ENCODE measurements around the gene MAN1C1.

MAN1C1 gene

DNA sequence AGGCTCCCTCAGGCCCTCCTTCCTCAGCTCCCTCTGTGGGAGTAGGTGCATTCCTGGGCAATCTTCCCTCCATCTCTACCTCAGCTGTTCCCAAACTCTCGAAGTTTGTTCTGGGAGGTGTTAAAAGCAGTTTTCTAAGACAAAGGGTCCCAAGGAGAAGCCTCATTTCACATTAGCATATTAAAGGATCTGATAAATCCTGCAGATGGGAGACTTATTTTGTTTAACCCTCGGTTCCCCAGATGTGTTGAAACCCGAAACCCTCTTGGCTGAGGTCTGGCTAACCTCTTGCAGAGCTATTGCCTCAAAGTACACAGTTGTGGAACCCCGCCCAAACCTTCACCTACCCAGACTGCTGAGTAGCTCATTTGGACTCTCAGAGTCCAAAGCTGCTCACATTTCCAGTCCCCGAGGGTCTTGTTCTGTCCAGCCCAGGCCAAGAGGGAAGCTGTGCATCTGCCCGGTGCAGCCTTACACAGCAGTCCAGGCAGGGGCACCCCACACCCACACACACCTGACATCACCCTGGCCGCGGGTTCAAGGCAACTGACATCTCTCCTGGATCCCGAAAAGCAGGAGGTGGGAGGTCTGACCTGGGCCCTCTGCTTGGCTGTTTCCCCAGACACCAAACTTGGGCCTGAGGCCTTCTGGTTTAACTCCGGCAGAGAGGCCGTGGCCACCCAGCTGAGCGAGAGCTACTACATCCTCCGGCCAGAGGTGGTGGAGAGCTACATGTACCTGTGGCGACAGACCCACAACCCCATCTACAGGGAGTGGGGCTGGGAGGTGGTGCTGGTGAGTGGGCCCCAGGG is 163.9 kb downstream of the MAN1C1 start:
- Mint-ChIP-seq H3K27me3 (no peaks in the 10 kb centered on the region), H3K4me1 (peaks cover 29% of the 10 kb centered on the region), H3K27ac (no peak overlapping the region), H3K36me3 (peaks cover 39% of the 10 kb centered on the region), H3K4me3 (no peak overlapping the region), H3K9me3 (no peaks in the 10 kb centered on the region)
- DNase-seq, result no peak
- CTCF ChIA-PET, result interaction anchor here (2.1 kb wide), 1 partner anchor 15 kb away, joined by 6 read pairs; no protein-coding TSS in a partner anchor

DNA sequence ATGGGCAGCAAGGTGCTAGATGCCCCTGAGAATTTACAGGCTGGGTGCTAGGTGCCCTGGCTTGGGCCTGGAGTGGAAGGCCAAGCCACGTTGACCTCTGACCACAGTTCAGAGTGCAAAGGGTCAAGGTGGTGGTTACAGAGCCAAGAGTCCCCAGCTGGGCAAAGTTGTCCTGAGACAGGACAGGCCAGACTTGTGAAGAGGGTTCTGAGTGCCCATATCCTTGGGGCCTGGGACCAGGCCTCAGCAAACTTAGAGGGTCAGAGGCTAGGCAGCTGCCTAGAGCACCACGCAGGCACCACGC is 164.5 kb downstream of the MAN1C1 start:
- H3K36me3 Mint-ChIP-seq, result peaks cover 38% of the 10 kb centered on the region
- H3K4me3 Mint-ChIP-seq, result no peak overlapping the region
- H3K27ac Mint-ChIP-seq, result no peak overlapping the region
- peaks cover 24% of the 10 kb centered on the region for H3K4me1 Mint-ChIP-seq
- CTCF ChIA-PET, result no interaction called here
- H3K27me3 Mint-ChIP-seq, result no peaks in the 10 kb centered on the region
- DNase-seq, result no peak
- H3K9me3 Mint-ChIP-seq, result no peaks in the 10 kb centered on the region

DNA sequence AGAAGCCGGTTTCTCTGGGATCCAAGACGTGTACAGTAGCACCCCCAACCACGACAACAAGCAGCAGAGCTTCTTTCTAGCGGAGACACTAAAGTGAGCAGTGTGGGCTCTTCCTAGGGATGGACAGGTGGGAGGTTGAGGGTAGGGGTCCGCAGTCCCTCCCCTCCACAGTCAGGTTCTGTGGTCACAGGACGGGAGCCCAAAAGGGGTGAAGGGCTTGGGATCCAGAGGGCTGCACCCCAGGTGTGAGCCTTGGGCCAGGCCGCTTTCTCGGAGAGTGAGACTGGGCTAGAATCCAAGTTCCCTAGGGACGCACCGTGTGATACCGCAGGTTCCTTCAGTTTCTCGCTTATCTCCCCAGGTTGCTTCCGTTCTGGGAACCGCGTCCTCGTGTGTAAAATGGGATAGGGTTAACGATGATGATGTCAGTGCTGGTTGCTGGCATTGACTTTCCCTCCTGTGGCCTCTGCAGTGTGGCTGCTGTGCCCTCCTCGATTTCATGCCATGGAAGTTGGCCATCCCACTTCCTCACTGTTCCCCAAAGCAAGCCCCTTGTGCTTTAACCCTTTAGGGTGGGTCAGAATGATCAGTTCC is 166.1 kb downstream of the MAN1C1 start:
- H3K9me3 Mint-ChIP-seq, result no peaks in the 10 kb centered on the region
- H3K27ac Mint-ChIP-seq, result no peak overlapping the region
- H3K4me3 Mint-ChIP-seq, result no peak overlapping the region
- H3K4me1 Mint-ChIP-seq, result peaks cover 12% of the 10 kb centered on the region
- DNase-seq, result no peak
- no peaks in the 10 kb centered on the region for H3K27me3 Mint-ChIP-seq
- CTCF ChIA-PET, result no interaction called here
- peaks cover 38% of the 10 kb centered on the region for H3K36me3 Mint-ChIP-seq

DNA sequence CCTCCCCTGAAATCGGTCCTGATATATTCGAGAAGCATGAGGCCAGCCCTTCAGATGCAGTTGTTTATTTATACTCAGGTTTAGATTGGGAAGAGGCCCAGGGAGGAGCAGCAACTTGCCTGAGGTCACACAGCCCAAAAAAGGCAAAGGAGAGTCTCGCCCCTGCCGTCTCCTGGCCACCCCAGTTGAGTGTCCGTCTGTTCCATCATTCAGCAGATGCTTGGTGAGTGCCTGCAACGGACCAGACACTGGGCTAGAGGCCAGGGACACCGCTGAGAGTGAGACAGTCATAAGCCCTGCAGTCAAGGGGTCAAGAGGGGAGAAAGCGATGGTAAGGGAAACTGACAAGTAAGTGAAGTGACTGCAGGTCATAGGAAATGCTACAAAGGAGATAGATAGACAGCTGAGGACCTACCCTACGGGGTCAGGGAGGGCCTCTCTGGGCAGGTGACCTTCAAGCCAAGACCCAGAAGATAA is 168.0 kb downstream of the MAN1C1 start:
- Mint-ChIP-seq H3K27me3 (no peaks in the 10 kb centered on the region), H3K4me1 (peaks cover 2% of the 10 kb centered on the region), H3K27ac (no peak overlapping the region), H3K36me3 (peaks cover 30% of the 10 kb centered on the region), H3K4me3 (no peak overlapping the region), H3K9me3 (no peaks in the 10 kb centered on the region)
- CTCF ChIA-PET, result no interaction called here
- no peak for DNase-seq

DNA sequence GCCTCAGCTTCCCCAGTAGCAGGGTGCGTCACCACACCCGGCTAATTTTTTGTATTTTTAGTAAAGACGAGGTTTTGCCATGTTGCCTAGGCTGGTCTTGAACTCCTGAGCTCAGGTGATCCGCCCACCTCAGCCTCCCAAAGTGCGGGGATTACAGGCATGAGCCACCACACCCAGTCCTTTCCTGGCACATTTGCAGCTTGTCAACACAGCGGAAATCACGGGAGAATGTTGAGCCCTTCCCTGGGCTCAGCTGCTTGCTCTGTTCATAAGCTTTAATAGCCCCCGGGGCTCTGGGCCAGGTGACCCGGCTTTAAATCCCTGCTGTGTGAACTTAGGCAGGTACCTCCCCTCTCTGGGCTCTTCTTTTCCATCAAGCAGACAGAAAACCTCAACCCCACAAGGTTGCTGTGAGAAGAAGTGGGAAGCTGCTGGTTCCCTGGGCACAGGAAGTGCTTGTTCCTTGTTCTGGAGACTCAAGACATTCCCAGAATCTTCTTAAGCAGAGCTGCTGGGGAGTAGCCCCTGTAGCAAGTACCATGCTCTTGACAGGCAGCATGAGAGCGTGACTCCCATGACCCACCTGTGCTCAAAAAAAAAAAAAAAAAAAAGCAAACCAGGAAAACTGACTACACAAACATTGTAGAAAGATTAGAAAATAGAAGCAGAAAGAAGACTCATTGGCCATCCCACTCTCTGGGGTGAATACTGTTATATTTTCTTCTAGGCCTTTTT is 168.9 kb downstream of the MAN1C1 start:
- Mint-ChIP-seq H3K9me3 (no peaks in the 10 kb centered on the region), H3K27ac (no peak overlapping the region), H3K4me3 (no peak overlapping the region), H3K27me3 (no peaks in the 10 kb centered on the region), H3K36me3 (peaks cover 33% of the 10 kb centered on the region), H3K4me1 (peaks cover 2% of the 10 kb centered on the region)
- CTCF ChIA-PET, result no interaction called here
- no peak for DNase-seq

DNA sequence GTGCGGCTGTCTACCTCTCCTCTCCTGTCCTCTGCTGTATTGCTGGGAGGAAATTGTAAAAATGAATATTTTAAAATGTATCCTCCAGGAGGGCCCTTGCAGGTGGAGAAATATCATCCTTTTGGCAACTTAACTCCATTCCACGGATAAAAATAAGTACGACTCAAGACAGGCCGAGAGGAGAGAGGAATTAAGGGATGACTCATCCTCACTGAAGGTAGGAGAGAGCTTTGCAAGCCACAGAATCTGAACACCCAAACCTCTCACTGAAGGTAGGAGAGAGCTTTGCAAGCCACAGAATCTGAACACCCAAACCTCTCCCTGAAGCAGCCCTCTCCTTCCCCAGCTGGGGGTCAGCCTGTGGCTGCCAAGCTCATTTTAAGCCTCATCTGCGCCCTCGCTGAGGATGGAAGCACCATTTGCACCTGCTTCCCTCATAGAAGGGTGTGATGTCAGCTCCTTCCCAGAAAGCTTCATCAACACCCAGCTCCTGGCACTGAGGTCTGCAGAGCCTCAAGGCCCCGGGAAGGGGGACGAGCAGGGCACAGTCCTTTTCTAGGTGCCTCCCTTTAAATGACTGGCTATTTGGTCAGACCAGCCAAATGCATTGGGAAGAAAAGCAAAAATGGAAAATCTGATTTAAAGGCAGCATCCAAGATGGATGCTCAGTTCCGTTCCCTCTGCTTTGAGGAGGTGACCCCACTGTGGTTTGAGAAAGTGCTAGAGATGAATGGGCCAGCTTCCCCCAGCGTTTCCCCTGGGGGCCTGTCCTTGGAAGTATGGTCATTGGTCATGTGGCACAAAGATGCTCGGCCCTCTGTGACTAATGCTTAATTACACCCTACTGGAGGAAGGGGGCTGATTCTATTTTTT is 170.5 kb downstream of the MAN1C1 start:
- H3K27ac Mint-ChIP-seq, result no peak overlapping the region
- no peaks in the 10 kb centered on the region for H3K9me3 Mint-ChIP-seq
- peaks cover 35% of the 10 kb centered on the region for H3K36me3 Mint-ChIP-seq
- no peak overlapping the region for H3K4me3 Mint-ChIP-seq
- peaks cover 3% of the 10 kb centered on the region for H3K27me3 Mint-ChIP-seq
- CTCF ChIA-PET, result interaction anchor here (1.1 to 1.6 kb wide), 3 partner anchors 10 to 179 kb away, joined by 3 to 5 read pairs (median 4); no protein-coding TSS in a partner anchor
- no peak for DNase-seq
- peaks cover 2% of the 10 kb centered on the region for H3K4me1 Mint-ChIP-seq

DNA sequence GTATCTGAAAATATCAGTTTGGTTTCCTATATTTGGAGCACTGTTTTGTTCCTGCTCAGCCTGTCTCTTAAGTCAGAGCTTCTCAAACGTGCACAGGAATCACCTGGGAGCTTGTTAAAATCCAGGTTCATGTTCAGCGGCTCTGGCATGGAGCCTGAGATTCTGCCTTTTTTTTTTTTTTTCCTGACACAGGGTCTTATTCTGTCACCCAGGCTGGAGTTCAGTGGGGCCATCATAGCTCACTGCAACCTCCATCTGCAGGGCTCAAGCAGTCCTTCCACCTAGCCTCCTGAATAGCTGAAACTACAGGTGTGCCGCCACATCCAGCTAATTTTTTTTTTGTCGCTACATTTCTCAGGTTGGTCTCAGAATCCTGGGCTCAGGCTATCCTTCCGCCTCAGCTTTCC is 171.2 kb downstream of the MAN1C1 start:
- peaks cover 33% of the 10 kb centered on the region for H3K36me3 Mint-ChIP-seq
- H3K27me3 Mint-ChIP-seq, result peaks cover 3% of the 10 kb centered on the region
- H3K27ac Mint-ChIP-seq, result no peak overlapping the region
- H3K9me3 Mint-ChIP-seq, result no peaks in the 10 kb centered on the region
- DNase-seq, result no peak
- H3K4me1 Mint-ChIP-seq, result peaks cover 2% of the 10 kb centered on the region
- CTCF ChIA-PET, result interaction anchor here (1.1 to 1.6 kb wide), 3 partner anchors 10 to 179 kb away, joined by 3 to 5 read pairs (median 4); no protein-coding TSS in a partner anchor
- H3K4me3 Mint-ChIP-seq, result no peak overlapping the region

DNA sequence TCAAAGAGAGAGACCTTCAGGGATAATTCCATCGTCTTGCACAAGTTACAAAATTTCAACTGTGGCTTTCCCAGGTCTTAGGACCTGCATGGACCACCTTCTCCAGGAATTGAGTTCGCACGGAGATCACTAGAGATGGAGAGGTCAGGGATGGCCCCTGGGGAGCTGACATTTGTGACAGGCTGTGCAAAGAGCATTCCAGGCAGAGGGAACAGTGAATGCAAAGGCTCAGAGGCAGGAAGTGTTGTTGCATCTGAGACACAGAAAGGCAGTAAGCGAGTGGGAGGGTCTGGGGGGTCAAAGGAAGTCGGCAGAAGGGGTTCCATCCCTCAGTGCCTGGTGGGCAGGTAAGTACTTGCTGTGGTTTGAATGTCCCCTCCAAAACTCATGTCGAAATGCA is 173.9 kb downstream of the MAN1C1 start:
- peaks cover 13% of the 10 kb centered on the region for H3K4me1 Mint-ChIP-seq

DNA sequence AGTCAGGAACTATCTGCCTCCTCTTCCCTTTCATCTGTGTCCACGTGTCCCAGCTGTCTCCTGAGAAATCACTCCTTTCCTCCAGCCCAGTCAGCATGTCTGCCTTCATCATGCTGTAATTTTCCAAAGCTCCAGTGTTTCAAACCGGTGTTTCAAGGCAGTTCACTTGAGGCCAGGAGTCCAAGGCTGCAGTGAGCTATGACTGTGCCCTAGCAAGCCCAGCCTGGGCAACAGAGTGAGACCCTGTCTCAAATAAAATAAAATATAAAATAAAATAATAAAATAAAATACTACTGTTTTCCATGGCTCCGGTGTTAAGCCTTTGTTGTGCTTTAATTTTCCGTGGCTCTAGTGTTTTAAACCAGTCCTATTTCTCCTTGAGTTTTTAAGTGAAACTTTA is 175.5 kb downstream of the MAN1C1 start:
- peaks cover 15% of the 10 kb centered on the region for H3K36me3 Mint-ChIP-seq
- H3K9me3 Mint-ChIP-seq, result no peaks in the 10 kb centered on the region
- no peak overlapping the region for H3K27ac Mint-ChIP-seq
- no peak overlapping the region for H3K4me3 Mint-ChIP-seq
- no peak for DNase-seq
- H3K27me3 Mint-ChIP-seq, result peaks cover 7% of the 10 kb centered on the region
- peaks cover 28% of the 10 kb centered on the region for H3K4me1 Mint-ChIP-seq
- CTCF ChIA-PET, result interaction anchor here (2.3 to 8.8 kb wide), 2 partner anchors 174 to 182 kb away, joined by 11 to 84 read pairs; no protein-coding TSS in a partner anchor

More for the DNA sequence above, 173.9 kb downstream of the MAN1C1 start:
- no peaks in the 10 kb centered on the region for H3K9me3 Mint-ChIP-seq
- CTCF ChIA-PET, result interaction anchor here (2.3 kb wide), 1 partner anchor 172 kb away, joined by 11 read pairs; no protein-coding TSS in a partner anchor
- H3K27ac Mint-ChIP-seq, result no peak overlapping the region
- DNase-seq, result no peak
- peaks cover 17% of the 10 kb centered on the region for H3K36me3 Mint-ChIP-seq
- H3K4me3 Mint-ChIP-seq, result no peak overlapping the region
- H3K27me3 Mint-ChIP-seq, result peaks cover 3% of the 10 kb centered on the region

DNA sequence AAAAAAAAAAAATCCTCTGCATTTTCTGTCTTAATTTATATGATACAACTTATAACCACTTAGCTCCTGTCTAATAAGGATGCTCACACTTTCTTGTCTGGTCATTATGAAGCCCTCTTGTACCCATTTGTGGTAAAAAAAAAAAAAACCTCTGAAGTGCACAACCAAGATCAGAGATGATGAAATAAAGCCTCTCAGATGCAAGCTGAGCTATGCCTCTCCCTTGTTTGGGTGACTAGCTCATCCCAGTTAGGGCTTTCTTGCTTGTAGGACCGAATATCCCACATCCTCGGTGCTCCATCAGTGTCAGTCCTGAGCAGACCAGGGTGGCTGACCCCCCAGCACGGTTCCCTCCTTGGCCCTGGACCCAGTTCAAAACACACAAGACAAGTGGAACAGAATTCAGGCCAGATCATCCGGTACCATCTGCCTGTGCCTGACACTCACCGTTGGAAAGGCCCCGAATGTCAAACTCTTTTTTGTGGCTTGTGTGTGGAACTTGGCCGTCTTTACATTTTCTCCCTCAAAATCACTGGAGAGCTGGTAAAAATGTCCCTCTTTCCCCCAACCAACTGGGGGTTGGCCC is 177.1 kb downstream of the MAN1C1 start:
- Mint-ChIP-seq H3K4me3 (no peak overlapping the region), H3K9me3 (no peaks in the 10 kb centered on the region), H3K27ac (no peak overlapping the region), H3K27me3 (peaks cover 8% of the 10 kb centered on the region), H3K4me1 (peaks cover 43% of the 10 kb centered on the region), H3K36me3 (peaks cover 7% of the 10 kb centered on the region)
- CTCF ChIA-PET, result interaction anchor here (0.6 to 8.8 kb wide), 3 partner anchors 22 to 753 kb away, joined by 3 to 84 read pairs (median 3); no protein-coding TSS in a partner anchor
- DNase-seq, result no peak

DNA sequence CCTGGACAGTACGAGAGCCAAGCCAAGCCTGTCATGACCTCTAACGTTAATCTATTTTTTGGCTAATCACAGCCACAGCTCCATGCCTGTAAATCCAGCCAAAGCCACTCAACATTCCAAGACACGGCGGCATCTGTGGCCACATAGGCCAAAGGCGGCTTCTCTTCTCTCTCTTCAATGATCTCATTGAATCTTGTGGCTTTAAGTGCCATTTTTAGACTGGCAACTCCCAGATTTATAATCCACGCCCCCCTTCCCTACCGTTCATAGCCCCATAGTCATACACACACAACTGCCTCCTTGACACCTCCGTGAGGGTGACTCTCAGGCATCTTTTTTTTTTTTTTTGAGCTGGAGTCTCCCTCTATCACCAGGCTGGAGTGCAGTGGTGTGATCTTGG is 177.7 kb downstream of the MAN1C1 start:
- CTCF ChIA-PET, result interaction anchor here (0.6 to 8.8 kb wide), 3 partner anchors 175 to 721 kb away, joined by 3 to 84 read pairs (median 32); no protein-coding TSS in a partner anchor
- Mint-ChIP-seq H3K9me3 (no peaks in the 10 kb centered on the region), H3K4me1 (peaks cover 44% of the 10 kb centered on the region), H3K27me3 (peaks cover 8% of the 10 kb centered on the region), H3K27ac (no peak overlapping the region), H3K4me3 (no peak overlapping the region), H3K36me3 (peaks cover 7% of the 10 kb centered on the region)
- DNase-seq, result no peak

DNA sequence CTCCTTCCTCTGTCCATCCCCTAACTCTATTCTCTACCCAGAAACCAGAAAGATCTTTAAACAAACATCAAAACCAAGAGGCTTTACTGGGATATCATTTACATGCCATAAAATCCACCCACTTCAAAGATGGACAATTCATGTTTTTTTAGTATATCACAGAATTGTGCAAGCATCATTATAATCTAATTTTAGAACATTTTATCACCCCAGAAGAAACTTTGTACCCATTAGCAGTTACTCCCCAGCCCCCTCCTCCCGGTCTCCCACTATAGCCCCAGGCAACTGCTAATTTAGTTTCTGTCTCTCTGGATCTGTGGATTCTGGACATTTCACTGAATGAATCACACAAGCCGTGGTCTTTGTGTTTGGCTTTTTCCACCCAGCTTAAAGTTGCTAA is 178.6 kb downstream of the MAN1C1 start:
- Mint-ChIP-seq H3K36me3 (peaks cover 4% of the 10 kb centered on the region), H3K27me3 (peaks cover 8% of the 10 kb centered on the region), H3K4me1 (peaks cover 49% of the 10 kb centered on the region), H3K9me3 (no peaks in the 10 kb centered on the region), H3K27ac (peak overlapping the region; percentile 5), H3K4me3 (no peak overlapping the region)
- CTCF ChIA-PET, result interaction anchor here (1.1 to 8.8 kb wide), 4 partner anchors 15 to 185 kb away, joined by 3 to 84 read pairs (median 19); no protein-coding TSS in a partner anchor
- no peak for DNase-seq

Measured in activated naive CD4-positive, alpha-beta T cell treated with anti-CD3 and anti-CD28 coated beads, Interleukin-2, amount 10 ng/mL, durations not matched to agents 7 days and 5 days (primary cell).